22Rv1 (cell line): Measurements from ENCODE around the gene GNB1.

Source experiments
- CTCF ChIP-seq: fragments of 450-650 bp; IDR thresholded peaks from 2 replicates; pipeline ENCODE4 v1.5.1; 2017; ENCODE audit warnings: mild to moderate bottlenecking
- ZFX ChIP-seq: fragments of 450-650 bp; IDR thresholded peaks from 2 replicates; pipeline ENCODE4 v1.6.1; 2017; ENCODE audit warnings: antibody characterized with exemption, borderline replicate concordance

DNA sequence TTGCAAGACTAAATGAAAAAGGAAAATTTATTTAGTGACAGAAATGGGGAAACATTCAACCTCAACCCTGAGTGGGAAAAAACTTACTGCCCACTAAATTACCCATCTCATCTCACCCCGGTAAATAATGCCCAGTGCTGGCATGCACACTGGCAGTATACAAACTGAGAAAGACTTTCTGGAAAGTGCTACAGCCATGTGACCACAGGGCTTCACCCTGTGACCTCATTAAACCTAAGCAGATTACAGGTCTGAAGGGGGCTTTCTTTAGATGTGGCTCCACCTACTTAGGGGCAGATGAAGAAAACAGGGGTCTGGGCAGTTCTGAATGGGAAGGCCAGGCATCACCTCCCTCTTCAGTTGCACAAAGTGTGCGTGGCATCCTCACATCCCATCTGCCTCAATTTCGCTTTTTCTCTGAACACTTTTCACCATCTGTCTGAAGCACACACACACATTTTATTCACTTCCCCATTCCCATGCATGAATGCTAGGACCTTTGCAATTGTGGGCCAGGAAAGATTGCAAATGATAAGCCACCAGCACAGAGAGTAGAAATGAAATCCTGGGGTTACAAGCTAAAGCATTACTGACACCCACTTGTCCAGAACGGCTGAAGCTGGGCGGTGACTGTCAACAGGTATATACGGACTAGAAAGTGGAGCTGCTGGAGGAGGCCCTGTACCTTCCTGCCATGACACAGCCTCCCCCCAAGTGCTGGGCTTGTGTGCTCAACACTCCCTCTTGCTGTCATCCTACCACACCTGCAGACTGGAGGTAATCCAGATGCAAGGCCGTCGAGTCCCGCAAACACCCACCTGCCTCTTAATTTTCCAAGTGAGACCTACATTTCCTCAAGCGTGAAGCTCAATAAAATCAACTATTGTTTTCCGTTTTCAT lies 115.3 kb downstream of the GNB1 start:
- no peak for TF ChIP-seq CTCF
- no peak for TF ChIP-seq ZFX
